Measurements from ENCODE around the gene SF3B5. TPM values are rescaled to one million over a fixed set of nuclear protein-coding genes. Genes with fewer than 3 reads are reported as not detected.
A peak's percentile ranks its signal among the peaks of the same experiment; 100 is the strongest.

Gene SF3B5
- 123 TPM for total RNA-seq

GRCh38 chr6:144095134-144096002 is at the start of gene SF3B5:
Gene SF3B5 (minus strand): TSS chr6:144095573. CDS start chr6:144095497, 76 bp downstream.
- no peaks in the 10 kb centered on the region for H3K9me3 ChIP-seq
- no peaks in the 10 kb centered on the region for H3K36me3 ChIP-seq
- H3K4me1 ChIP-seq = peaks cover 5 to 17% of the 10 kb centered on the region in 2 donors
- no peaks in the 10 kb centered on the region for H3K27me3 ChIP-seq
- no peak for TF ChIP-seq CTCF (IDR thresholded peaks at IDR 0.05)
- DNase-seq (ENCODE audit: low spot score in 2 of 2) = peak; percentile 97 to 99
- peak within 1 kb of the TSS; percentile 80 to 82 for H3K27ac ChIP-seq
- intact Hi-C loops (cut with DNase I) = loop anchor here (1.0 to 5.0 kb wide), 3 partner anchors 121 to 418 kb away; partner anchors contain the start of genes PHACTR2 and UTRN
- peak within 1 kb of the TSS; percentile 77 to 95 for H3K4me3 ChIP-seq

- Histone ChIP-seq H3K27ac (no peak overlapping the region), H3K27me3 (no peaks in the 10 kb centered on the region), H3K4me1 (no peaks in the 10 kb centered on the region), H3K9me3 (no peaks in the 10 kb centered on the region), H3K4me3 (no peak overlapping the region), H3K36me3 (no peaks in the 10 kb centered on the region)
- intact Hi-C loops (cut with DNase I) = no loop called here
- TF ChIP-seq CTCF (IDR thresholded peaks at IDR 0.05) = no peak
- DNase-seq (ENCODE audit: low spot score in 2 of 2) = no peak
Observed at GRCh38 chr6:144144996-144145395, 49.6 kb upstream of the SF3B5 start.

GRCh38 chr6:144143878-144144277 is 48.5 kb upstream of the SF3B5 start:
- no peaks in the 10 kb centered on the region for H3K9me3 ChIP-seq
- no peak overlapping the region for H3K4me3 ChIP-seq
- H3K4me1 ChIP-seq = no peaks in the 10 kb centered on the region
- H3K27ac ChIP-seq = no peak overlapping the region
- TF ChIP-seq CTCF (IDR thresholded peaks at IDR 0.05) = no peak
- intact Hi-C loops (cut with DNase I) = no loop called here
- no peak for DNase-seq (ENCODE audit: low spot score in 2 of 2)
- H3K36me3 ChIP-seq = no peaks in the 10 kb centered on the region
- H3K27me3 ChIP-seq = no peaks in the 10 kb centered on the region

GRCh38 chr6:144143106-144143505 is 47.7 kb upstream of the SF3B5 start:
- intact Hi-C loops (cut with DNase I) = no loop called here
- TF ChIP-seq CTCF (IDR thresholded peaks at IDR 0.05) = no peak

GRCh38 chr6:144141470-144141869 is 46.1 kb upstream of the SF3B5 start:
- H3K9me3 ChIP-seq = no peaks in the 10 kb centered on the region

More at GRCh38 chr6:144143106-144143505, 47.7 kb upstream of the SF3B5 start:
- H3K9me3 ChIP-seq = no peaks in the 10 kb centered on the region
- no peak overlapping the region for H3K27ac ChIP-seq
- H3K4me3 ChIP-seq = no peak overlapping the region
- no peaks in the 10 kb centered on the region for H3K4me1 ChIP-seq
- no peak for DNase-seq (ENCODE audit: low spot score in 2 of 2)
- no peaks in the 10 kb centered on the region for H3K27me3 ChIP-seq
- no peaks in the 10 kb centered on the region for H3K36me3 ChIP-seq

More at GRCh38 chr6:144141470-144141869, 46.1 kb upstream of the SF3B5 start:
- Histone ChIP-seq H3K27ac (no peak overlapping the region), H3K27me3 (no peaks in the 10 kb centered on the region), H3K4me3 (no peak overlapping the region), H3K4me1 (no peaks in the 10 kb centered on the region), H3K36me3 (no peaks in the 10 kb centered on the region)
- TF ChIP-seq CTCF (IDR thresholded peaks at IDR 0.05) = no peak
- DNase-seq (ENCODE audit: low spot score in 2 of 2) = no peak
- intact Hi-C loops (cut with DNase I) = no loop called here
